ENCODE results near the gene RNF224. TPM values are rescaled to one million over a fixed set of nuclear protein-coding genes. Genes with fewer than 3 reads are reported as not detected.

Gene RNF224
- total RNA-seq, 2 donors from 2014 or later, result not detected

- ATAC-seq (peak; percentile 2), DNase-seq (no peak)
- intact Hi-C loops (cut with DNase I, micrococcal nuclease), result no loop called here
These were observed 46.5 kb downstream of the RNF224 start for GRCh38 chr9:137273611-137274320.

GRCh38 chr9:137275203-137275587 is 47.9 kb downstream of the RNF224 start:
- DNase-seq (no peak), ATAC-seq (no peak)
- intact Hi-C loops (cut with DNase I, micrococcal nuclease), result no loop called here

GRCh38 chr9:137275588-137276472 is 48.5 kb downstream of the RNF224 start:
- intact Hi-C loops (cut with DNase I, micrococcal nuclease), result no loop called here
- DNase-seq, result no peak
- no peak for ATAC-seq

- DNase-seq (peak; percentile 83 to 85), ATAC-seq (peak; percentile 42)
- intact Hi-C loops (cut with DNase I, micrococcal nuclease), result no loop called here
These were observed 49.4 kb downstream of the RNF224 start for GRCh38 chr9:137276473-137277328.

GRCh38 chr9:137277329-137278041 is 50.2 kb downstream of the RNF224 start, which contains the start of gene TOR4A:
TSS of gene TOR4A (plus strand) at chr9:137277726. CDS start at chr9:137278690, 964 bp downstream.
- DNase-seq (peak; percentile 93 to 94), ATAC-seq (peak; percentile 75)
- intact Hi-C loops (cut with DNase I, micrococcal nuclease), result no loop called here

GRCh38 chr9:137278061-137278701 is 50.9 kb downstream of the RNF224 start:
- DNase-seq (peak; percentile 42 to 67), ATAC-seq (peak; percentile 37)
- intact Hi-C loops (cut with DNase I, micrococcal nuclease), result no loop called here

Other genes with a start within 250 kb of the RNF224 start
- gene PTGDS, start 250.0 kb upstream of the RNF224 start, total RNA-seq, result 10 to 100 TPM in 1 of 2 donors, 1 to 10 TPM in 1; 8.7 to 36.9 TPM
- gene LCNL1, start 244.5 kb upstream of the RNF224 start, total RNA-seq, result under 1 TPM in 1 of 2 donors, not detected in 1; 0.06 TPM
- gene PAXX, start 235.1 kb upstream of the RNF224 start, total RNA-seq, result 10 to 100 TPM; 33.3 to 41.2 TPM
- 1 to 10 TPM; 3.2 to 3.8 TPM for gene CLIC3, start 230.9 kb upstream of the RNF224 start, total RNA-seq
- 10 to 100 TPM; 55.5 to 56.0 TPM for gene ABCA2, start 199.3 kb upstream of the RNF224 start, total RNA-seq
- not detected for gene FUT7, start 195.4 kb upstream of the RNF224 start, total RNA-seq
- 100 to 1,000 TPM; 170 to 204 TPM for gene NPDC1, start 181.3 kb upstream of the RNF224 start, total RNA-seq
- 10 to 100 TPM; 25.0 to 26.3 TPM for gene ENTPD2, start 173.4 kb upstream of the RNF224 start, total RNA-seq
- gene SAPCD2, start 156.9 kb upstream of the RNF224 start, total RNA-seq, result 10 to 100 TPM; 10.3 to 16.8 TPM
- 10 to 100 TPM; 13.0 to 18.2 TPM for gene UAP1L1, start 150.0 kb upstream of the RNF224 start, total RNA-seq
- gene MAN1B1, start 140.5 kb upstream of the RNF224 start, total RNA-seq, result 10 to 100 TPM; 50.0 to 53.5 TPM
- gene DPP7, start 112.8 kb upstream of the RNF224 start, total RNA-seq, result 10 to 100 TPM; 53.1 to 66.0 TPM
- under 1 TPM; 0.46 to 0.47 TPM for gene GRIN1, start 88.3 kb upstream of the RNF224 start, total RNA-seq
- 10 to 100 TPM; 70.0 to 95.7 TPM for gene LRRC26, start 57.5 kb upstream of the RNF224 start, total RNA-seq
- gene TMEM210, start 55.4 kb upstream of the RNF224 start, total RNA-seq, result under 1 TPM; 0.67 to 0.70 TPM
- 10 to 100 TPM; 50.6 to 64.1 TPM for gene ANAPC2, start 38.9 kb upstream of the RNF224 start, total RNA-seq
- gene SSNA1, start 38.8 kb upstream of the RNF224 start, total RNA-seq, result 10 to 100 TPM; 56.7 to 68.8 TPM
- 100 to 1,000 TPM; 134 to 154 TPM for gene TPRN, start 26.8 kb upstream of the RNF224 start, total RNA-seq
- 10 to 100 TPM; 36.2 to 40.0 TPM for gene TMEM203, start 21.9 kb upstream of the RNF224 start, total RNA-seq
- 10 to 100 TPM; 12.1 to 18.8 TPM for gene NDOR1, start 21.8 kb upstream of the RNF224 start, total RNA-seq
- gene RNF208, start 5.3 kb upstream of the RNF224 start, total RNA-seq, result 1 to 10 TPM; 5.1 to 9.7 TPM
- gene CYSRT1, start 2.3 kb upstream of the RNF224 start, total RNA-seq, result under 1 TPM; 0.43 to 0.47 TPM
- not detected for gene SLC34A3, start 3.4 kb downstream of the RNF224 start, total RNA-seq
- gene TUBB4B, start 13.8 kb downstream of the RNF224 start, total RNA-seq, result 100 to 1,000 TPM; 353 to 486 TPM
- gene STPG3, start 23.8 kb downstream of the RNF224 start, total RNA-seq, result not detected
- gene NELFB, start 27.8 kb downstream of the RNF224 start, total RNA-seq, result 10 to 100 TPM; 61.6 to 70.3 TPM
- gene TOR4A, start 50.2 kb downstream of the RNF224 start, total RNA-seq, result 10 to 100 TPM; 59.3 to 60.8 TPM
- gene NRARP, start 74.8 kb downstream of the RNF224 start, total RNA-seq, result 100 to 1,000 TPM; 163 to 181 TPM
- gene EXD3, start 195.7 kb downstream of the RNF224 start, total RNA-seq, result 10 to 100 TPM; 44.1 to 57.3 TPM
- gene NOXA1, start 195.9 kb downstream of the RNF224 start, total RNA-seq, result 10 to 100 TPM; 33.3 to 42.6 TPM
- 100 to 1,000 TPM; 108 to 120 TPM for gene ENTPD8, start 213.9 kb downstream of the RNF224 start, total RNA-seq
- 10 to 100 TPM; 39.9 to 52.0 TPM for gene NSMF, start 231.8 kb downstream of the RNF224 start, total RNA-seq